HUES6 (cell line): ENCODE data around the gene MIDN.
"Not testable (repeated sequence)": the region's sequence is repeated elsewhere in the genome, so short reads cannot be mapped to it uniquely, and the experiment has no call there.

Source experiments
- H3K27ac ChIP-seq: 2 replicates; pipeline ENCODE4 v1.7.0; 2013; ENCODE audit warnings: low read depth, mild to moderate bottlenecking, low read length, inconsistent platforms
- H3K27me3 ChIP-seq: 2 replicates; pipeline ENCODE4 v1.6.1; 2013; ENCODE audit warnings: low read length; ENCODE audit not compliant: control insufficient read depth, insufficient read depth
- H3K36me3 ChIP-seq: 2 replicates; pipeline ENCODE4 v1.6.1; 2013; ENCODE audit warnings: low read length; ENCODE audit not compliant: control insufficient read depth, insufficient read depth
- H3K4me1 ChIP-seq: 2 replicates; pipeline ENCODE4 v1.6.1; 2013; ENCODE audit warnings: low read length; ENCODE audit not compliant: control insufficient read depth, insufficient read depth
- H3K4me3 ChIP-seq: 2 replicates; pipeline ENCODE4 v1.5.1; 2013; ENCODE audit warnings: low read depth, low read length
- H3K9ac ChIP-seq: one replicate; pipeline ENCODE4 v1.6.1; 2013; ENCODE audit warnings: mild to moderate bottlenecking, low read length
- H3K9me3 ChIP-seq: 2 replicates; pipeline ENCODE4 v1.6.1; 2013; ENCODE audit warnings: low read depth, low read length; ENCODE audit not compliant: control insufficient read depth, insufficient read depth

MIDN gene

DNA sequence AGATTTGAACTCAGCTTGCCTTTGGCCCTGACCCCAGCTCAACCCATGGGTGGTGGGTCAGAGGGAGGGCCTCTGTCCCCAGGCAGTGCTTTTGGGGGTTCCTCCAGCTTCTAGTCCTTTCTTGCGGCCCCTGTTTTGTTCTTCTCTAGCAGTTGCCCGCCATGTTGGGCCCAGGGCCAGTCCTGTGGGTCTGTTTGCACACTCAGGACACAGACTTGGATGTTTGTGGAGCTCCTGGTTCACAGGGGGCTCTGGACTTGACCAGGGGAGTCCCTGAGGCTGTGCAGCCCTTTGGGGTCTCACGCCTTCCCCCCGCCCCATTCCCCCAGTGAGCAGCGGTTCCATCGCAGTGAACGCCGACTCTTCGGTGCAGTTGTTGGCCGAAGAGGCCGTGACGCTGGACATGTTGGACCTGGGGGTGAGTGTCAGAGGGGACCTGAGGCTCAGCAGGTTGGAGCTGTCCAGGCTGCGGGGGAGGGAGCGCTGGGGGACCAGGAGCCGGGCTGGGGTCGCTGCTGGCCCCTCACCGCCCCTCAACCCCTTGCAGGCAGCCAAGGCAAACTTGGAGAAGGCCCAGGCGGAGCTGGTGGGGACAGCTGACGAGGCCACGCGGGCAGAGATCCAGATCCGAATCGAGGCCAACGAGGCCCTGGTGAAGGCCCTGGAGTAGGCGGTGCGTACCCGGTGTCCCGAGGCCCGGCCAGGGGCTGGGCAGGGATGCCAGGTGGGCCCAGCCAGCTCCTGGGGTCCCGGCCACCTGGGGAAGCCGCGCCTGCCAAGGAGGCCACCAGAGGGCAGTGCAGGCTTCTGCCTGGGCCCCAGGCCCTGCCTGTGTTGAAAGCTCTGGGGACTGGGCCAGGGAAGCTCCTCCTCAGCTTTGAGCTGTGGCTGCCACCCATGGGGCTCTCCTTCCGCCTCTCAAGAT, 4.4 kb upstream of the MIDN start:
- Histone ChIP-seq H3K9me3 (no peaks in the 10 kb centered on the region), H3K9ac (no peak overlapping the region), H3K36me3 (0 out of 2 replicates have a peak, but pooled peaks cover 3% of the 10 kb centered on the region), H3K27ac (0 out of 2 replicates have a peak overlapping the region, but pooled peaks have one; percentile 26), H3K4me3 (no peak overlapping the region), H3K4me1 (peaks cover 23% of the 10 kb centered on the region), H3K27me3 (no peaks in the 10 kb centered on the region)

GRCh38 chr19:1244693-1245451, 3.5 kb upstream of the MIDN start:
- no peak overlapping the region for H3K4me3 ChIP-seq
- H3K9ac ChIP-seq: no peak overlapping the region
- H3K27ac ChIP-seq: 0 out of 2 replicates have a peak overlapping the region, but pooled peaks have one; percentile 26
- H3K4me1 ChIP-seq: peaks cover 19% of the 10 kb centered on the region
- peaks cover 4% of the 10 kb centered on the region; the same call in 1 of the 2 replicates for H3K36me3 ChIP-seq
- H3K9me3 ChIP-seq: no peaks in the 10 kb centered on the region
- H3K27me3 ChIP-seq: no peaks in the 10 kb centered on the region

DNA sequence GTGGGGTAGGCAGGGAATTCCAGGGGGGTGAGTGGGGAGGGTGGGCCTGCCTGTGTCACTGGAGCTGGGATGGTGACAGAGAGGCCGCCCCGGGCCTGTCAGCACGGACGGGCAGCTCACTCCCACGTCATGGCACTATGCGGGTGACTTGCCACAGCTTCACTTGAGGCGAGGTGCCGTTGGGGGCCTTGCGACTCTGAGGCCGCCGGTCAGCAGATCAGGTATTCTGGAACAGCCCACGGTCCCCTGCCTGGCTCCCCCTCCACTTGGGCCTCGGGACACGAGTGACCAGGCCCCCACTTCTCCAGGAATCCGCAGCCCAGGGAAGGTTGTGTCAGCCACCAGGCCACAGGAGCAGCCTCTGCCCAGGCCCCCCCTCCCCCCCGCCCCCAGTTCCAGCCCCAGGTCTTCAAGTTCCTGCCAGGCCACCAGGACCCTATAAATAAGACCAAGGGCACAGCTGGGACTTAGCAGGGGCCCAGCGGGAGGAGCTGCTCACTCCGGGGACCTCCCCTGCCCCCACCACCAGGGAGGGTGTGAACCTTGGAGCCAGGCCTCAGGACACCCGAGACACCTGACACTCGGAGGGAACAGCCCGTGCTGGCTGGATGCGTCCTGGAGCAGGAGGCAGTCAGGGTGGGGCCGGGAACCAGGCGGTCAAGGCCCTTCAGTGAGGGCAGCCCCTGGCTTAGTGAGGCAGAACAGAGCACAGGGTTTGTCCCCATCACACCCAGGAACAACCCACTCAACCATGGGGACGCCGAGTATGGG, 2.7 kb upstream of the MIDN start:
- Histone ChIP-seq H3K9ac (no peak overlapping the region), H3K27me3 (no peaks in the 10 kb centered on the region), H3K9me3 (no peaks in the 10 kb centered on the region), H3K4me3 (no peak overlapping the region), H3K36me3 (peaks cover 5% of the 10 kb centered on the region; the same call in 1 of the 2 replicates), H3K4me1 (peaks cover 17% of the 10 kb centered on the region), H3K27ac (no peak overlapping the region)

GRCh38 chr19:1246265-1247087, 1.9 kb upstream of the MIDN start:
- Histone ChIP-seq H3K36me3 (peaks cover 11% of the 10 kb centered on the region), H3K4me1 (peaks cover 17% of the 10 kb centered on the region)
- H3K27ac ChIP-seq, H3K9ac ChIP-seq, H3K27me3 ChIP-seq, H3K4me3 ChIP-seq, H3K9me3 ChIP-seq: not testable (repeated sequence)

- Histone ChIP-seq H3K4me1 (peaks cover 17% of the 10 kb centered on the region), H3K9ac (peak overlapping the region; percentile 92), H3K9me3 (no peaks in the 10 kb centered on the region), H3K4me3 (peak overlapping the region; percentile 80), H3K36me3 (peaks cover 21% of the 10 kb centered on the region), H3K27me3 (no peaks in the 10 kb centered on the region), H3K27ac (no peak overlapping the region)
These were observed 640 bp upstream of the MIDN start for GRCh38 chr19:1247748-1248138.

DNA sequence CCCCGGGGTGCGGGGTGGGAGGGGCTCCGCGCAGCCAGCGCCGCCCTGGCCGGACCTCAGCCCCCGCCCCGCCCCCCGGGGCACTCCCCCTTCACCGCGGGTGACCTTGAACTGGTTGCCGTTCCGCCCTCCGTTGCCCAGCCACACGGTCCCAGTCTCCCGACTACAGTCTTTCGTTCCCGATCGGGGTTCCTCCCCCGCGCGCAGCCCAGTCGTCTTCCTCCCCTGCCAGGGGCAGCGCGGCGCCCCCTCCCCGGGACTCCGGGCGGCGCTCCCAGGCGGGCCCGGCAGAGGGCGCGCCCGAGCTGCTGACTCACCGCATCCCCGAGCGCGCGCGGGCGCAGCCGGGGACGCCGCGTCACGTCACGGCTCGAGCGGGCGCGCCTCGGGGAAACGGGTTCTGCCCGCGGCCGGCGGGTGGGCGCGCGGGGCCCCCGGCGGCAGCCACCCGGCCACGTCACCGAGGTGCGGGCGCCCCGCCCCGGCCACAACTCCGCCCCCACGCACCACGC, 459 bp downstream of the MIDN start:
- peak overlapping the region; percentile 97 for H3K27ac ChIP-seq
- peak overlapping the region; percentile 92 for H3K9ac ChIP-seq
- H3K27me3 ChIP-seq: no peaks in the 10 kb centered on the region
- peak overlapping the region; percentile 80 for H3K4me3 ChIP-seq
- H3K9me3 ChIP-seq: no peaks in the 10 kb centered on the region
- H3K36me3 ChIP-seq: peaks cover 27% of the 10 kb centered on the region
- peaks cover 22% of the 10 kb centered on the region for H3K4me1 ChIP-seq

GRCh38 chr19:1249298-1249989, 1.1 kb downstream of the MIDN start:
- Histone ChIP-seq H3K36me3 (peaks cover 33% of the 10 kb centered on the region), H3K27me3 (no peaks in the 10 kb centered on the region), H3K4me3 (peak overlapping the region; percentile 80), H3K9ac (peak overlapping the region; percentile 96), H3K4me1 (peaks cover 21% of the 10 kb centered on the region), H3K9me3 (no peaks in the 10 kb centered on the region), H3K27ac (peak overlapping the region; percentile 97)

- Histone ChIP-seq H3K36me3 (peaks cover 39% of the 10 kb centered on the region), H3K27ac (peak overlapping the region; percentile 90; the same call in 1 of the 2 replicates), H3K4me3 (peak overlapping the region; percentile 71), H3K9ac (peak overlapping the region; percentile 96), H3K9me3 (no peaks in the 10 kb centered on the region), H3K27me3 (no peaks in the 10 kb centered on the region), H3K4me1 (peaks cover 17% of the 10 kb centered on the region)
These were observed 1.6 kb downstream of the MIDN start for GRCh38 chr19:1249990-1250436.

- Histone ChIP-seq H3K27me3 (no peaks in the 10 kb centered on the region), H3K4me1 (peaks cover 20% of the 10 kb centered on the region), H3K36me3 (peaks cover 45% of the 10 kb centered on the region), H3K27ac (peak overlapping the region; percentile 93), H3K4me3 (peak overlapping the region; percentile 71), H3K9me3 (no peaks in the 10 kb centered on the region), H3K9ac (peak overlapping the region; percentile 96)
These were observed 2.3 kb downstream of the MIDN start for GRCh38 chr19:1250437-1251260.
